ENCODE data around the gene GPR153. TPM values are rescaled to one million over a fixed set of nuclear protein-coding genes. Genes with fewer than 3 reads are reported as not detected.
A peak's percentile ranks its signal among the peaks of the same experiment; 100 is the strongest.

GPR153 gene
- total and polyA plus RNA-seq, 8 donors: 0.19 to 5.1 (median 0.93) TPM

DNA sequence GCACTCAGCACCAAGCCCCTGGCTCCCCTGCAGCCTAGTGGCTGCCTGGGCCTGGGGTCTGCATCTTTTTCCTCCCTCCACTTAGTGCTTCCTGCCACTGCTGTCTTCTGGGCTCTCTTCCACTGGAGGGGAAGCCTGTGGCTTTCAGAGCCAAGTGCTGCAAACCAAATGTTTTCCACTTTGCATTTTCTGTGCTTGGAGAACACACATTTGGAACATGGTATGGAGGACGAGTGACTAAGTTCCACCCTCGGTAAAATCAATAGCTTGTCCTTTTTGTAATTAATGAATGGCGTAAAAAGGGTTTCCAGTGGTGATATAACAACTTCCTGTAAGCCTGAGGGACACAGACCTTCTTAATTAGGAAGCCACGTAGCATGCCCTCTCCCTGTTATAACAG, 10.1 kb upstream of the GPR153 start:
- no peak for FAIRE-seq
- no peak for ATAC-seq
- 63 to 67% methylated on average over 4 of the region's 4 CpGs for WGBS, 2 donors
- DNase-seq: no peak
- H3K9me3 ChIP-seq: no peaks in the 10 kb centered on the region
- intact Hi-C loops (cut with DNase I): no loop called here
- no peak overlapping the region for H3K27ac ChIP-seq
- H3K36me3 ChIP-seq: no peaks in the 10 kb centered on the region
- no peaks in the 10 kb centered on the region for H3K4me1 ChIP-seq
- no peak for TF ChIP-seq CTCF (IDR thresholded peaks at IDR 0.05)
- no peaks in the 10 kb centered on the region for H3K27me3 ChIP-seq
- no peak overlapping the region for H3K4me3 ChIP-seq

DNA sequence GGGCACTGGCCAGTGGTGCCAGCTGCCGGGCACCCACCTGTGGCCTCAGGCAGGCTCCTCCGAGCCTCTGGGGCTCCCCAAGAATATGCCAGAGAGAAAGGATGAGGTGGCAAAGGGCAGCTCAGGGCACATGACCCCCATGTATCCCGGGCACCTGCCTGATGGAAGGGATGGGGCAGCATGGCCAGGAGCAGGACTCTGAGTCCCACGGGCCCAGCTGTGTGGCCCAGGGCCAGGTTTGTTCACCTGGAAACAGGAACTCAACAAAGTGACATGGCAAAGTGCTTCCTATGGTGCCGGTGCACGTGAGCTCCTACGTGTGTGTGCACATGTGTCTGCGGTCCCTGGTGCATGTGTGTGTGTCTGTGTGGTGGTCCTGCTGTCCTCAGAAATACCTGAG, 9.5 kb upstream of the GPR153 start:
- 75 to 84% methylated on average over 8 of the region's 8 CpGs for WGBS, 2 donors
- Histone ChIP-seq H3K4me3 (no peak overlapping the region), H3K4me1 (no peaks in the 10 kb centered on the region), H3K27me3 (no peaks in the 10 kb centered on the region), H3K36me3 (no peaks in the 10 kb centered on the region), H3K27ac (no peak overlapping the region), H3K9me3 (no peaks in the 10 kb centered on the region)
- no peak for DNase-seq
- ATAC-seq: peak in 1 of 4 donors; percentile 29
- FAIRE-seq: no peak
- no peak for TF ChIP-seq CTCF (IDR thresholded peaks at IDR 0.05)
- intact Hi-C loops (cut with DNase I): no loop called here

DNA sequence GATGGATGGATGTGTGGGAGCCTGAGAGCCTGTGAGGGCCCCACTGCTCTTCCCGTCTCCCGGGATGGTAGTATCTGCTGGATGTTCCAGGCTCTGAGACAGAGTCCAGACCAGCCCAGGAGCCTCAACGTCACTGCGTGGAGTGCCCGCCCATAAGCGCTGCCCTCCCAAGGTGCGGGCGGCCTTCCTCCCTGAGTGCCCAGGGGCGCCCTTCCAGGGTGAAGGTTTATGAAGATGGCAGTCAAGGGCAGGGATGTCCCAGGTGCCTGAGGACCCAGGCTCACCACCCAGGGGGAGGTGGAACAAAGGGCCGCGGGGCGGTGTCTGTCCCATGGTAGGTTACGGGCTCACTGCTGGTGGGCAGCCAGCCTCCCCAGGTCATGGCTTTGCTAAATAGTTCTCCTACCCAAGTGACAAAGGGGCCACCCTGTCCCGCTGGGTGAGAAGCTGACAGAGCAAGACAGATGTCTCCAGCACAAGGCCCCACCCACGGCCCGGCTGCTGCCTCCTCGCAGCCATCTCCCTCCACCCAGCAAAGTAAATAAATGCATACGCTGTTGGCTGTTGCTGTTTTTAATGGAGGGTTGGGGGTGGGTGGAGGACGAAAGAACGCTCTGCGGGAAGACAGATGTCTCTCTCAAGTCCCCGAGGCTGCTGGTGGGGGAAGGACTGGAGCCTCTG, 9.0 kb upstream of the GPR153 start:
- FAIRE-seq: no peak
- DNase-seq: no peak
- Histone ChIP-seq H3K4me1 (no peaks in the 10 kb centered on the region), H3K9me3 (no peaks in the 10 kb centered on the region), H3K4me3 (no peak overlapping the region), H3K36me3 (no peaks in the 10 kb centered on the region), H3K27ac (no peak overlapping the region), H3K27me3 (no peaks in the 10 kb centered on the region)
- intact Hi-C loops (cut with DNase I): no loop called here
- WGBS, 2 donors: 85 to 88% methylated on average over 22 of the region's 22 CpGs
- ATAC-seq: no peak
- TF ChIP-seq CTCF (IDR thresholded peaks at IDR 0.05): no peak

GRCh38 chr1:6269296-6269695, 8.4 kb upstream of the GPR153 start:
- no peak for ATAC-seq
- TF ChIP-seq CTCF (IDR thresholded peaks at IDR 0.05): no peak

GRCh38 chr1:6268415-6268814, 7.5 kb upstream of the GPR153 start:
- Histone ChIP-seq H3K4me1 (no peaks in the 10 kb centered on the region), H3K36me3 (no peaks in the 10 kb centered on the region), H3K27ac (no peak overlapping the region), H3K4me3 (no peak overlapping the region), H3K27me3 (no peaks in the 10 kb centered on the region), H3K9me3 (no peaks in the 10 kb centered on the region)
- ATAC-seq (no peak), DNase-seq (no peak), FAIRE-seq (no peak)
- WGBS, 2 donors: 85 to 86% methylated on average over 21 of the region's 21 CpGs
- intact Hi-C loops (cut with DNase I): no loop called here
- TF ChIP-seq CTCF (IDR thresholded peaks at IDR 0.05): no peak

More at GRCh38 chr1:6269296-6269695, 8.4 kb upstream of the GPR153 start:
- Histone ChIP-seq H3K4me1 (no peaks in the 10 kb centered on the region), H3K27me3 (no peaks in the 10 kb centered on the region), H3K27ac (no peak overlapping the region), H3K4me3 (no peak overlapping the region), H3K9me3 (no peaks in the 10 kb centered on the region), H3K36me3 (no peaks in the 10 kb centered on the region)
- intact Hi-C loops (cut with DNase I): no loop called here
- no peak for FAIRE-seq
- no peak for DNase-seq
- WGBS, 2 donors: 83 to 85% methylated on average over 14 of the region's 14 CpGs
